Erythroblast (primary cell): ENCODE measurements around the gene CKS1B.

Experiments used
- GATA1 ChIP-seq: IDR thresholded peaks from 2 replicates; pipeline ENCODE4 v1.6.1; 2011; ENCODE audit warnings: low read depth, mild to moderate bottlenecking, control low read depth, low read length, moderate library complexity
- POLR2A ChIP-seq: IDR thresholded peaks from 2 replicates; pipeline ENCODE4 v1.6.1; 2011; ENCODE audit warnings: mild to moderate bottlenecking, low read length

GRCh38 chr1:154998818-154999570 is 24.5 kb downstream of the CKS1B start:
- TF ChIP-seq POLR2A = no peak
- no peak for TF ChIP-seq GATA1
